AG04449 (cell line): ENCODE measurements around the gene OTULIN.

ENCODE experiments used
- CTCF ChIA-PET: fragments of 350-600 bp; formaldehyde crosslinking; extraction: SDS; loops from one replicate; lab custom pipeline; 2021; ENCODE audit warnings: antibody characterized with exemption; lab: Yijun Ruan, JAX
- POLR2A ChIA-PET: fragments of 400-600, 350-600 bp; formaldehyde crosslinking; extraction: SDS; loops from one replicate; lab custom pipeline; 2020; ENCODE audit warnings: antibody characterized with exemption, inconsistent platforms; lab: Yijun Ruan, JAX
- DNase-seq: peaks from one replicate; pipeline ENCODE4 v3.0.0-alpha.2; 2010; ENCODE audit warnings: low read depth, low spot score
- H3K4me3 ChIP-seq: 2 replicates; pipeline ENCODE4 v1.5.1; 2011; ENCODE audit warnings: low read depth, mild to moderate bottlenecking, control low read depth, low read length
- CTCF ChIP-seq: IDR thresholded peaks from one replicate; pipeline ENCODE4 v1.5.1; 2011; ENCODE audit warnings: mild to moderate bottlenecking, moderate library complexity, low read length, control low read depth, inconsistent platforms; ENCODE audit not compliant: insufficient read depth; ENCODE audit errors: missing control alignments

The OTULIN gene

DNA sequence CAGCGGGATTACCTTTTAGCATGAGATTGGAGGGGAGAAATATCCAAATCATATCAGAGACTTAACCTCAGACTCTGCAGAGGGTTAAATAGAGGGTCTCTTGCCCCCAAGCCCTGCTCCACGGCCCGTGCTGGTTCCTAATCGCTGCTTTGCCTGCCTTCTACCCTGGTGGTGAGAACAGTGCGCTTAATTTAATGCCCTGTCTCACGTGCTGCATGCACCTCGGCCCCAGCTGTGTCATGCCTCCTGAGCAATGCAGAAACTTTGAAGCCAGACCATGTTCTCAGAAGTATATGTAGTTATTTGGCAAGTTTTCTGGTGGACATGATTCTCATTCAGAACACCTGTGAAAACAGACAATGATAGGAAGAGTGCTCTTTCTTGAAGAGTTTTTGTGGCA is 1.4 kb downstream of the OTULIN start:
- H3K4me3 ChIP-seq, result peak overlapping the region; percentile 88
- POLR2A ChIA-PET, result no interaction called here
- no peak for TF ChIP-seq CTCF
- CTCF ChIA-PET, result interaction anchor here (0.9 to 2.2 kb wide), 5 partner anchors 12 to 343 kb away, joined by 3 to 11 read pairs (median 7); no protein-coding TSS in a partner anchor
- no peak for DNase-seq

DNA sequence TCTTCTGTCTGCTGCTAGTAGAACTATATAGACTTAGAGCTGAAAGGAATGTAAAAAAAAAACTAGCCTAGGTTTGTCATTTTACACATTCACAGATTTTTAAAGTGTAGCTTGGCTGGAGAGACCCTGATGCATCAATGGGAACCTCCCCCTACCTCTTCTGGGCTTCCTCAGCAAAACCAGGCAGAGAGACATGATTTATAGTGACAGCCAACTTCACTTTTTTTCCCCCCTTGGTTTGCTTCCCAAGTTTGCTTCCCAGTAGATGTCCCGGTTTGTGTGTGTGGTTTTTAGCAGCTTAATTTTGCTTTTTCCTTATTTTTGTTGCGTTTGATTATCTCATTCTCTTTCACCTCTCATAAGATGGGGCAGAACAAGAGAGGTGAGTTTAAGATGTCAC is 1.8 kb downstream of the OTULIN start:
- POLR2A ChIA-PET, result no interaction called here
- DNase-seq, result no peak
- H3K4me3 ChIP-seq, result peak overlapping the region; percentile 29
- CTCF ChIA-PET, result interaction anchor here (0.9 to 2.2 kb wide), 5 partner anchors 11 to 343 kb away, joined by 3 to 11 read pairs (median 7); no protein-coding TSS in a partner anchor
- TF ChIP-seq CTCF, result no peak

- no peak overlapping the region for H3K4me3 ChIP-seq
- POLR2A ChIA-PET, result interaction anchor here (1.0 kb wide), 1 partner anchor 47 kb away, joined by 3 read pairs; no protein-coding TSS in a partner anchor
- no peak for DNase-seq
- TF ChIP-seq CTCF, result no peak
- CTCF ChIA-PET, result interaction anchor here (0.6 to 2.2 kb wide), 7 partner anchors 9 to 347 kb away, joined by 3 to 11 read pairs (median 4); no protein-coding TSS in a partner anchor
These were observed 2.8 kb downstream of the OTULIN start for GRCh38 chr5:14667290-14667689.

DNA sequence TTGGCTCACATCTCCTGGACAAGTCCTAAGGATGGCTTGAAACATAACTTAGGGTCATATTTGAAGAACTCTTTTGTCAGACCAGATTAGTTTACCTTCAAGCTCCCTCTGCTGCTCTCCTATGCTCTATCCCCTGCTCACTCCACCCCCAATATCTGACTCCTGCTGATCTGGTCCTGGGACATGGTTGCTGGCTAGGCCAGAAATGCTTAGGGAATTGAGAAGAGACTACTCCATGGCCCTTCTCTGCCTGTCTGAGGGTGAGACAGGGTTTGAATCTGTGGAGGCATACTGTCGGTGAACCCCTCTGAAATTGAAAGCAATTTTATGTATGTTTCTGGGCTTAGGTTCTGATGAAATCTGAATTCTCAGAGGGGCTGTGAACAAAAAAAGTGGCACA is 3.3 kb downstream of the OTULIN start:
- no peak for TF ChIP-seq CTCF
- POLR2A ChIA-PET, result interaction anchor here (1.0 kb wide), 1 partner anchor 47 kb away, joined by 3 read pairs; no protein-coding TSS in a partner anchor
- CTCF ChIA-PET, result interaction anchor here (1.0 to 2.2 kb wide), 6 partner anchors 10 to 346 kb away, joined by 3 to 11 read pairs (median 6); no protein-coding TSS in a partner anchor
- H3K4me3 ChIP-seq, result no peak overlapping the region
- no peak for DNase-seq

GRCh38 chr5:14668181-14668591 is 3.7 kb downstream of the OTULIN start:
- ChIA-PET CTCF (interaction anchor here (1.0 to 2.2 kb wide), 3 partner anchors 15 to 346 kb away, joined by 3 to 11 read pairs (median 4); no protein-coding TSS in a partner anchor), POLR2A (no interaction called here)
- no peak for DNase-seq
- no peak overlapping the region for H3K4me3 ChIP-seq
- no peak for TF ChIP-seq CTCF

DNA sequence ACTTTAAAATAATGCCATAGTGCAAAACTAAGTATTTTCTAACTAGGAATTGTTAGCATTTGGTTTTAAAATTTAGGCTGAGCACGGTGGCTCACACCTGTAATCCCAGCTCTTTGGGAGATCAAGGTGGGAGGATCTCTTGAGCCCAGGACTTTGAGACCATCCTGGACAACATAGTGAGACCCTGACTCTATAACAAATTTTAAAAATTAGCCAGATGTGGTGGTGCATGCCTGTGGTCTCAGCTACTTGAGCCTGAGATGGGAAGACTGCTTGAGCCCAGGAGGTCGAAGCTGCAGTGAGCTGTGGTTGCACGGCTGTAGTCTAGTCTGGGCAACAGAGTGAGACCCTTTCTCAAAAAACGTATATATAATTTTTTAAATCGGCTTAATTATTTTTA is 4.9 kb downstream of the OTULIN start:
- CTCF ChIA-PET, result interaction anchor here (1.2 to 2.2 kb wide), 4 partner anchors 16 to 334 kb away, joined by 3 to 6 read pairs (median 5); no protein-coding TSS in a partner anchor
- no peak for TF ChIP-seq CTCF
- POLR2A ChIA-PET, result no interaction called here
- H3K4me3 ChIP-seq, result no peak overlapping the region
- DNase-seq, result no peak
